Mesothelial cell of epicardium (in vitro differentiated cells): Measurements from ENCODE around the gene SHC1. TPM values are rescaled to one million over a fixed set of nuclear protein-coding genes. Genes with fewer than 3 reads are reported as not detected.
A peak's percentile ranks its signal among the peaks of the same experiment; 100 is the strongest.

ENCODE experiments used
- DNase-seq, 2 experiments: peaks; one replicate each; pipeline ENCODE4 v3.0.0; 2021; ENCODE audit warnings: low spot score in 2 of 2; ENCODE audit not compliant: unreplicated experiment in 2 of 2
- H3K27ac Mint-ChIP-seq: 2 replicates; pipeline ENCODE4 v1.8.0; 2021; ENCODE audit warnings: mixed read lengths
- H3K27me3 Mint-ChIP-seq: 2 replicates; pipeline ENCODE4 v1.8.0; 2021; ENCODE audit warnings: low read depth, mixed read lengths
- H3K36me3 Mint-ChIP-seq: 2 replicates; pipeline ENCODE4 v1.8.0; 2021; ENCODE audit warnings: mixed read lengths
- H3K4me1 Mint-ChIP-seq: 2 replicates; pipeline ENCODE4 v1.8.0; 2021; ENCODE audit warnings: mixed read lengths
- H3K4me3 Mint-ChIP-seq: 2 replicates; pipeline ENCODE4 v1.8.0; 2021; ENCODE audit warnings: mild to moderate bottlenecking, moderate library complexity, mixed read lengths
- H3K9me3 Mint-ChIP-seq: 2 replicates; pipeline ENCODE4 v1.8.0; 2021; ENCODE audit warnings: mixed read lengths
- CTCF ChIP-seq: fragments of 200-600 bp; sonication (generic); IDR thresholded peaks from one replicate; pipeline ENCODE4 v1.5.0; 2021; ENCODE audit warnings: antibody characterized with exemption; ENCODE audit not compliant: unreplicated experiment
- total RNA-seq: library from RNA; stranded (reverse); gene quantifications from 3 replicates; pipeline ENCODE4 v1.2.1, GENCODE V29; 2021

Gene SHC1
- total RNA-seq, 1 donor from 2014 or later, result 115 TPM

DNA sequence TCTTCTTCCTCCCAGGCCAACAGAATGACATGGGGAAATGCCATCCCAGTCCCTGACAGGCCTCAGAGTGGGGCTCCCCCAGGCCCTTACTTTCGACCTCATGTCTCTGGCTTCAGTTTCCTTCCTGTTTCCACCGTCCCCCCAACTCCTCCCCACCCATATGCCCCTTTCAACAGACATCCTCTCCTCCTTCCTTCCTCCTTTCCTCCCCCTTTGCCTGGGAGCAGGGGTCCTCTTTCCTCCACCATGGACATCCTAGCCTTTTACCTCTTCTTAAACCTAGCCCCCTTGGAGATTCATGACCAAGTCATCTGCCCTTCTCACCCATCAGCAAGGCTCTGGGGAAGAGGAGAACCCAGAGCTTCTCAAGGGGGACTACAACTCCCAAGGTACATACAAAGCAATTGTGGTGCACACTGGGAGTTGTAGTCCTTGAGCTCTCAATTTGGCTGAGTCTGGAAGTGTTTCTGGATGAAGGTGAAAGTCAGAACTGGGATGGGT lies 36.1 kb upstream of the SHC1 start:
- no peak for TF ChIP-seq CTCF
- Mint-ChIP-seq H3K4me1 (peaks cover 25% of the 10 kb centered on the region), H3K4me3 (no peak overlapping the region), H3K9me3 (no peaks in the 10 kb centered on the region), H3K27me3 (no peaks in the 10 kb centered on the region), H3K27ac (peak overlapping the region; percentile 35), H3K36me3 (no peaks in the 10 kb centered on the region)
- DNase-seq, result no peak

DNA sequence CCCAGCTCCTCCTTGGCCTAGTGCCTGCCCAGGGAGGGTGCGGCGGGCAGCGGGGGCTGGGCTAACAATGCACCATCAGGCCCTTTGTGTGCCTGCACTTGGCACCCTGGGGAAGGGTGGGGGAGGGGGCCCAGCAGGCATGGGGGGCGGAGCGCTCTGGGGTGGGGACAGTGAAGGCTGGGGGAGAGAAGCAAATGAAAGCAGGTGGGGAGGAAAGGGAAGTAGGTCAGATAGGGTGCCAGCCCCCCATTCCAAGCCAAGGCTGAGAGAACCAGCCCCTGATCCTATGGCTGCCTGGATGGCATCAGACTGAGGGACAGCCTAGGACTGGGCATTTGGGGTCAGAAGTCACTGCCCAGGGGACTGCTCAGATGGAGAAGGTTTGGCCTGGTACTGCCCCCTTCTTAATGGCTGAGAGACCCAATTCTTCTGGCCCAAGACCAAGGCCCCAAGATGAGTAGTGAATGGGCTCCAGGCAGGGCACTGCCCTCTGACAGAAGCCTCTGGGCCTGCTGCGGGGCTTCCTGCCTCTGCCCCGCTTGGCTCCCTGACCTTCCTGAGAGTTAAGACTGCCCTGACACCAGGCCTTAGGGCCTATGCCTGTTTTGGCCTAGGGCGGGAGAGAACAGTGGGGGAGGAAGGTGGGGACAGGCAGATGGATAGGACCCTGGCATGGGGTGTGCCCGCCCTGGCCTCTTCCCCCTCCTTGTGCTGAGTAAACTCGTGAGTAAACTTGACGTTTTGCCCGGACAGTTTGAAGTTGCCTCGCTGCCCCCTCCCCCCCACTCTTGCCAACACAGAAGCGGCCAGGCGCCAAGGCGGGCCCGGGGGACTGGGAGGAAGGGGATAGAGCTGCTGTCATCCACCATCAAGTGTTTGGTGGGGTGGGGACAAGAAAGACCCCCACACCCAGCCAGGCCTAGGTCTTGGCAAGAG lies 34.8 kb upstream of the SHC1 start:
- TF ChIP-seq CTCF, result no peak
- peak overlapping the region; percentile 64 for H3K27ac Mint-ChIP-seq
- H3K9me3 Mint-ChIP-seq, result no peaks in the 10 kb centered on the region
- no peak for DNase-seq
- H3K4me1 Mint-ChIP-seq, result peaks cover 21% of the 10 kb centered on the region
- H3K4me3 Mint-ChIP-seq, result no peak overlapping the region
- H3K36me3 Mint-ChIP-seq, result no peaks in the 10 kb centered on the region
- no peaks in the 10 kb centered on the region for H3K27me3 Mint-ChIP-seq

GRCh38 chr1:155004352-155005075 lies 34.0 kb upstream of the SHC1 start:
- H3K4me1 Mint-ChIP-seq, result peaks cover 21% of the 10 kb centered on the region
- no peaks in the 10 kb centered on the region for H3K36me3 Mint-ChIP-seq
- H3K4me3 Mint-ChIP-seq, result peak overlapping the region; percentile 96
- no peak for DNase-seq
- no peaks in the 10 kb centered on the region for H3K27me3 Mint-ChIP-seq
- no peak for TF ChIP-seq CTCF
- no peaks in the 10 kb centered on the region for H3K9me3 Mint-ChIP-seq
- H3K27ac Mint-ChIP-seq, result peak overlapping the region; percentile 86

DNA sequence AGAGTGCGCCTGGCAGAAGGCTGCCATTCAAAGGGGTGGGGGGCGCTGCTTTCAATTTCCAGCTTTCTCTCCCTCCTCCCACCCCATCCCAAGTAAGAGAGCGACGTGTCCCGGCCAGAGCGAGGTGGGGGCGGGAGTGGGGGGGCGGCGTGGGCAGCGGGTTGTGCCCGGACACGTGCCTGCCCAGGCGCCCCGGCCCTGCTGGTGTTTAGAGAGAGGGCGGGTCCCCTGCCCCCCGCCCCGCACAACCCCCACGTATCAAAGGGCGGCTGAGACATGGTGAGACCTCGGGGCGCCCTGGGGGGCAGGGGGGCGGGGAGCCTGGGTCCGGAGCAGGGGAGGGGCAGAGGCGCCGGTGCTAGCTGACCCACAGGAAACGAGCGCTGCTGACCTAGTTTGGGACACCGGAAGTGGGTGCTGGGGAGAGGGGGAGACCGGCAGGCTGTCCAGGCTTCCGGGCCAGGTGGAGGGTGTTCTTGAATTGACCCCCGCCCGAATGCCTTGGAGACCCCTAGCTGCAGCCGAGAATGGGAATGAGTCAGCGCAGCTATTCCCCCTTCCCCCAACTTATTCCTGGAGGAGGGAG lies 33.3 kb upstream of the SHC1 start:
- no peak for TF ChIP-seq CTCF
- H3K4me3 Mint-ChIP-seq, result peak overlapping the region; percentile 96
- no peak for DNase-seq
- no peaks in the 10 kb centered on the region for H3K36me3 Mint-ChIP-seq
- no peaks in the 10 kb centered on the region for H3K9me3 Mint-ChIP-seq
- peaks cover 24% of the 10 kb centered on the region for H3K4me1 Mint-ChIP-seq
- peak overlapping the region; percentile 92 for H3K27ac Mint-ChIP-seq
- H3K27me3 Mint-ChIP-seq, result no peaks in the 10 kb centered on the region

DNA sequence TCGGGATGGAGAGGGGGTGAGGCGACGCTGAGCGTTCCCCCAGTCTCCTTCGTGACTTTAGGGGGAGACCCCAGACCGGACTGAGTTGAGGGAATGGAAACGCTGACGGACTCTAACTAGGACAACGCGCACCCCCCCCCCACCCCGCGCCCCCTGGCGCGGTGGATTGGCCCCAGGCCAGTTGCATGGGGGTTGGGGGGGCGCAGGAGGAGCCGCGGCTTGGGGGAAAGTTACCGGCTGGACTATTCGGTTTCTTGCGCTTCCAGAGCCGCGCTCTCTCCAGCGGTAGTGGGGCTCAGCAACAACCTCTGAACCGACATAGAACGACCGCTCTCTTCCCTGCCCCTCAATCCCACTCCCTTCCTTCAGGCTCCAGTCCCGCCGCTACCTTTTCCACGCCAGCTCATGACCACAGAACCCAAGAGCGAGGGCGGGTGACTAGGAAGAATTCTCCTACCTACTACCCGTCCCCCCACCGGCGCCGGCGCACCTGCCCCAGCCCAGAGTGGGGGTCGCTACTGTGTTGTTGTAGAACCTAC lies 32.7 kb upstream of the SHC1 start:
- Mint-ChIP-seq H3K4me3 (peak overlapping the region; percentile 96), H3K27me3 (no peaks in the 10 kb centered on the region), H3K27ac (peak overlapping the region; percentile 92), H3K9me3 (no peaks in the 10 kb centered on the region), H3K4me1 (peaks cover 25% of the 10 kb centered on the region), H3K36me3 (no peaks in the 10 kb centered on the region)
- TF ChIP-seq CTCF, result no peak
- DNase-seq, result peak in 1 of 2 experiments; percentile 57
